Ishikawa (cell line): Measurements from ENCODE around the gene ZNF836.

ENCODE experiments used
- CREB1 ChIP-seq: IDR thresholded peaks from 2 replicates; pipeline ENCODE4 v1.6.1; 2012; ENCODE audit warnings: low read depth
- USF1 ChIP-seq: IDR thresholded peaks from 2 replicates; pipeline ENCODE4 v1.6.1; 2012

- TF ChIP-seq CREB1 (no peak), USF1 (no peak)
These were observed 49.6 kb upstream of the ZNF836 start for GRCh38 chr19:52221031-52221430.
